Right lobe of liver (tissue), 6 donors: ENCODE results near the gene TMEM176A. TPM values are rescaled to one million over a fixed set of nuclear protein-coding genes. Genes with fewer than 3 reads are reported as not detected.

ENCODE experiments used
- ATAC-seq, 4 donors: fragments of 200-7000 bp; cut with Tn5 transposase; one replicate each; pipeline ENCODE4 v1.9.1; 2020; ENCODE audit warnings: mild to moderate bottlenecking in 4 of 4, moderate library complexity in 4 of 4
- DNase-seq, 3 donors: peaks; one replicate each; pipeline ENCODE4 v3.0.0-alpha.2; 2020
- H3K27ac ChIP-seq, 3 donors: fragments of 200-600 bp; one replicate each; pipeline ENCODE4 v1.8.0; 2022
- H3K27me3 ChIP-seq, 2 donors: fragments of 200-600 bp; one replicate each; pipeline ENCODE4 v1.8.0; 2022
- H3K36me3 ChIP-seq, 4 donors: fragments of 200-600 bp; sonication (generic) in 1 of 4; one replicate each; pipeline versions ENCODE4 v1.5.1 to v1.8.0; 2017 to 2022; ENCODE audit warnings: control low read depth in 1 of 4
- H3K4me1 ChIP-seq, 4 donors: fragments of 200-600 bp; sonication (generic) in 1 of 4; one replicate each; pipeline versions ENCODE4 v1.5.1 to v1.8.0; 2017 to 2022; ENCODE audit warnings: control low read depth in 1 of 4
- H3K4me3 ChIP-seq, 3 donors: fragments of 200-600 bp; one replicate each; pipeline ENCODE4 v1.8.0; 2022
- H3K9me3 ChIP-seq, 4 donors: fragments of 200-600 bp; sonication (generic) in 1 of 4; one replicate each; pipeline versions ENCODE4 v1.5.1 to v1.8.0; 2017 to 2022; ENCODE audit warnings: control low read depth in 1 of 4
- CTCF ChIP-seq, 4 donors: fragments of 200-600 bp in 3 of 4; fragments of 450-650 bp in 1 of 4; IDR thresholded peaks; one replicate each; pipeline versions ENCODE4 v1.5.1 to v1.8.0; 2016 to 2022; ENCODE audit warnings: antibody characterized with exemption in 4 of 4, mild to moderate bottlenecking in 2 of 4
- POLR2A ChIP-seq: fragments of 450-650 bp; IDR thresholded peaks from one replicate; pipeline ENCODE4 v1.6.1; 2017; ENCODE audit warnings: antibody characterized with exemption, mild to moderate bottlenecking
- WGBS: methylation state at CpG from one replicate; pipeline ENCODE4 v1.1.6; 2018; ENCODE audit warnings: low coverage, low lambda C conversion rate; ENCODE audit not compliant: insufficient coverage; ENCODE audit errors: missing lambda C conversion rate; 5-methylcytosine and 5-hydroxymethylcytosine counted together
- intact Hi-C, 2 donors: fragments of 100-400 bp; cut with DNase I; formaldehyde crosslinking; loops; one replicate each; pipeline versions ENCODE4 v1.11.2 to v1.14.1; 2022
- total RNA-seq, 6 experiments: library from RNA; depleted of rRNA in 2 of 6; stranded (reverse); fragments of >200 nt in 2 of 6; fragmentation: NEBNext Ultra II Directional in 3 of 6; extraction: Animal tissue kit (Norgen Biotek cat#: 25700) in 3 of 6; gene quantifications; one replicate each; pipeline versions ENCODE4 v1.1.0 to v1.2.4, GENCODE V29; 2016 to 2023
- donor health status: DM: no; HTN: yes; CAD: no.
- donor health status: DM: no; HTN: no; CAD: no.
- donor health status: DM: no; HTN: no; CAD: no.
- donor health status: DM: no; HTN: yes; CAD: no.
- donor health status: DM: no; HTN: yes; CAD: no.

TMEM176A gene
- total RNA-seq, 6 experiments from 2014 or later: 441 to 1,033 (median 702) TPM

DNA sequence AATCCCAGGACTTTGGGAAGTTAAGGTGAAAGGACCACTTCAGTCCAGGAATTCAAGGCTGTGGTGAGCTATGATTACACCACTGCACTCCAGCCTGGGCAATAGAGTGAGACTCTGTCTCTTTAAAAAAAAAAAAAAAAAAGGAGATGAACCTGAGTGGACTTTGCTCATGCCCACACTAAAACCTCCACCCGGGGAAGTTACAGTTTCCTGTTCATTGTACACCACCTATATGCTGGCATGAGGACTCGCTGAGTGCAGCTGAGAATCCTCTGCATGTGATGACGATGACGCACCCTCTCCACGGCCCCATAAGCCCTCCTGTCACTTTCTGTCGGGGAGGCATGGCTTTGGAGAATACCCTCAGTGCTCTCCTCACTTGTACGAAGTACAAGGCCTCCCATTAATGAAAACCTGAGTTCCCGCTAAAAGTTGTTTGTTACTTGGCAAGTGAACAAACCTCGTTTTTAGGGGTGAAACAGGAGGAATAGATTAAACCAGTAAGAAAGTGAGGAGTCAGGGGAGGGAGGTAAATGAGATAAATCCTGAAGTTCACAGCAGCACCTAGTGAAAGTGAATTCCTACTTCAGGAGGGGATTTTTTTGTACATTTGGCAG, 16.3 kb upstream of the TMEM176A start:
- H3K4me3 ChIP-seq: peak overlapping the region in 2 of 3 donors; percentile 23 to 42
- H3K36me3 ChIP-seq: no peaks in the 10 kb centered on the region
- peaks cover 0 to 81% (median 31%) of the 10 kb centered on the region in 4 donors for H3K4me1 ChIP-seq
- 16% methylated on average over 9 of the region's 9 CpGs for WGBS
- no peaks in the 10 kb centered on the region for H3K9me3 ChIP-seq
- ATAC-seq: peak; percentile 46 to 75 (median 66)
- no peaks in the 10 kb centered on the region for H3K27me3 ChIP-seq
- H3K27ac ChIP-seq: peak overlapping the region; percentile 45 to 84 (median 82)
- intact Hi-C loops: no loop called here
- TF ChIP-seq CTCF (IDR thresholded peaks at IDR 0.05): no peak
- TF ChIP-seq POLR2A: peak; percentile 56
- peak; percentile 65 to 71 (median 68) for DNase-seq

GRCh38 chr7:150784954-150785353, 15.6 kb upstream of the TMEM176A start:
- Histone ChIP-seq H3K27ac (peak overlapping the region; percentile 45 to 84 (median 82)), H3K9me3 (no peaks in the 10 kb centered on the region), H3K27me3 (no peaks in the 10 kb centered on the region), H3K4me1 (peaks cover 0 to 77% (median 29%) of the 10 kb centered on the region in 4 donors), H3K4me3 (peak overlapping the region in 2 of 3 donors; percentile 23 to 42), H3K36me3 (peaks cover 0 to under 1% (median 0%) of the 10 kb centered on the region in 4 donors)
- DNase-seq (peak; percentile 58 to 82 (median 73)), ATAC-seq (peak; percentile 70 to 88 (median 76))
- TF ChIP-seq CTCF (IDR thresholded peaks at IDR 0.05) (no peak), POLR2A (peak; percentile 63)
- intact Hi-C loops: no loop called here
- 6% methylated on average over 4 of the region's 4 CpGs for WGBS

DNA sequence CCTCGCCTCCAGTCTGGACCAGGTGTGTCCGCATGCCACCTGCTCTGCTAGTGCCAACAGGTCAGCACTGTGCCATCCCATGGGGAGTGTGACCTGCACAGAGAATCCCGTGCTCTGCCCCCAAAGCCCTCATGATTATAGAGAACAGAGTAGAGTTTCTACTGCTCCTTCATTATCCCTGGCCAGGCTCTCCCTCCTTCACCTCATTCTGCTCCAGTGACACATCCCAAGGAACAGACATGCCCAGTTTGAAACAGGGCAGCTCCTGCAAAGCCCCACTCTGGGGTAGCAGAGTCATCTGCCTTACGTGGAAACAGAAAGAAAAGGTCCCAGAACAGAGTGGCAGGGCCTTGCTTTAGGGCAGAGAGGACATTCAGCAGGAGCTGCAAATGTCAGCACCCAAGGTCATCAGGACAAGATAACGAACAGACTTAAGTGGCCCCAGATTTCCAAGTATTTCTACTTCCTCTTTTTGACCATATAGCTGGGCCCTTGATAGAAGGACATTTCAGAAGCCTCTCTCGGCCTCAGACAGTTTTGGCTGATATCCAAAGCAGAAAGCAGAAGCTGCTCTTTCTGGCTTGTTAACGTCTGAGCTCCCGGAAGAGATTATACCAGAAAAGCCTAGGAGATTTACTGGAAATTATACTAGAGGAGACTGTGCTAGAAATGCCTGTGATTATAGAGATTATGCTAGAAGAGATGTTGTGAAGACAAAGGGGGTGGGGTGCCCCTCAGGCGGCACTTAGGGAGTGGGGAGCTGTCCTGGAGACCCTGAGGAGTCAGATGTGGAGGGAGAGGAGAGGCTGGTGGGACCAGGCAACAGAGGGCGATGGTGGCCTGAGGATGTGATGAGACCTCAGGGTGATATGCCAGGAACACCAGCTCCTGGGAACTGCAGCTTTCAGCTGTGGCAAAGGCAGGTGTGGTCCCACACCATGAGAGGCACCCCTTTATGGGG, 13.0 kb upstream of the TMEM176A start:
- ATAC-seq (peak in 3 of 4 donors; percentile 4 to 15 (median 15)), DNase-seq (no peak)
- Histone ChIP-seq H3K4me3 (no peak overlapping the region), H3K4me1 (peaks cover 0 to 51% (median 21%) of the 10 kb centered on the region in 4 donors), H3K36me3 (peaks cover 0 to 27% (median 13%) of the 10 kb centered on the region in 4 donors), H3K27me3 (no peaks in the 10 kb centered on the region), H3K9me3 (no peaks in the 10 kb centered on the region), H3K27ac (peak overlapping the region; percentile 59 to 85 (median 83))
- 9% methylated on average over 7 of the region's 10 CpGs for WGBS
- TF ChIP-seq CTCF (IDR thresholded peaks at IDR 0.05) (peak in 1 of 4 donors; percentile 11), POLR2A (no peak)
- intact Hi-C loops: no loop called here

DNA sequence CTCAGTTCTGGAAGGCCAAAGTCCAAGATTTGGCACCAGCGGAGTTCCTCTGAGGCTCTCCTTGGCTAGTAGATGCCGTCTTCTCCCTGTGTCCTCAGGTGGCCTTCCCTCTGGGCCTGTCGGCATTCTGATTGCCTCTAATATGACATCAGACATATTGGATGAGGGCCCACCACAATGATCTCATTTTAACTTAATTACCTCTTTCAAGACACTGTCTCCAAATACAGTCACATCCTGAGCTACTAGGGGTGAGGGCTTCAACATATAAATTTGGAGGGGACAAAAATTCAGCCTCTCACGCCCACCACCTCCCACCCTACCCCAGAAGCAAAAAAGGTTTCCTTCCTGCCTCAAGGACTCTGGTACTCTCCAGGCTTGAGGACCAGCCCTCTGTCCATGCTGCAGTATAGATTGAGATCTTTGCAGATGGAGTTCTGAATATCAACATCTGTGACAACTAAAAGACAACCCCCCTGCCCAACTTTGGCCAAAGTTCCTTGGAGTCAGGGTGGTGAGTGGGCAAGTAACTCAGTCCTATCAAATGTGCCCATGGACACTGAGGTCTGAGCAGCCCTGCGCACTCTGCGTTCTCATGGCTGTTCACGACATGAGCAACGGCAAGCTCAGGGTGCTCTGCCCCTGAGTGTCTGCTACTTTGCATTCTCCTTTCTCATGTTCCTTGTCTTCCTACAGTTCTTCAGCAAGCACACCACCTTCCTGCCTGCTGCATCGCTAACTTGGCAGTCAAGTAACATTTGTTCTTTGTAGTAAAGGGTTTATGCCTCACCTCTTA, 11.9 kb upstream of the TMEM176A start:
- H3K4me1 ChIP-seq: peaks cover 0 to 42% (median 19%) of the 10 kb centered on the region in 4 donors
- H3K9me3 ChIP-seq: no peaks in the 10 kb centered on the region
- peak overlapping the region; percentile 59 to 85 (median 83) for H3K27ac ChIP-seq
- DNase-seq (peak in 1 of 3 donors; percentile 49), ATAC-seq (peak in 2 of 4 donors; percentile 7 to 34)
- no peak for TF ChIP-seq CTCF (IDR thresholded peaks at IDR 0.05)
- TF ChIP-seq POLR2A: no peak
- no peaks in the 10 kb centered on the region for H3K27me3 ChIP-seq
- H3K36me3 ChIP-seq: peaks cover 0 to 36% (median 15%) of the 10 kb centered on the region in 4 donors
- 53% methylated on average over 5 of the region's 9 CpGs for WGBS
- H3K4me3 ChIP-seq: no peak overlapping the region
- intact Hi-C loops: no loop called here
